ENCODE results near the gene EPHA6. TPM values are rescaled to one million over a fixed set of nuclear protein-coding genes. Genes with fewer than 3 reads are reported as not detected.

EPHA6 gene
- total and polyA plus RNA-seq, 2 donors (not counting 3 experiments of a cell fraction or from before 2014, with no cell fraction given) = not detected

DNA sequence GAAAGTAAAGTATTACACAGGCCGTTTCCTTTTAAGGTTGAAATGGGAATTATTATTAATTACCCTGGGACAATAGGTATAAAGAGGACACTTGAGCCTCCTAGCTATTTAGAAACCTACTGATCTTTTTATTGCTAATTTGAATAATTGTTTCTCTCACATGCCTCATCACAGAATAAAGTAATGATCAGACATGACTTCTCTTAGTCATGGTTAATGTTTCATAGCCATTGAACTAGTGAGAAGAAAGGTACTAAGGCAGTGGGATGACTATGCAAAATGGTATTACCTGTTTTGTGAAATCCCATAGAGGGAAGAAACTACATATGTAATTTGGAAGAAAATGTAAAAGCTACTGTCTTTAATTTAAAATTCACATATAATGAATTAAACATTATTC, 85.6 kb downstream of the EPHA6 start:
- CTCF ChIA-PET = no interaction called here
- dilution Hi-C loops (cut with MboI; ENCODE audit: extremely low pct_ligation_motif_present, low sequenced_read_pairs) = no loop called here

More for the DNA sequence above, 85.6 kb downstream of the EPHA6 start:
- Histone ChIP-seq H2AFZ (ENCODE audit: low read depth, low read length) (no peak overlapping the region), H3K4me1 (ENCODE audit: control insufficient read depth, extremely low read depth, insufficient read depth, low read length) (no peaks in the 10 kb centered on the region), H3K27me3 (ENCODE audit: control insufficient read depth in 2 of 2, insufficient read depth in 2 of 2, low read length in 2 of 2) (no peaks in the 10 kb centered on the region), H3K36me3 (ENCODE audit: control insufficient read depth in 2 of 2, extremely low read depth in 1 of 2, insufficient read depth in 2 of 2, low read length in 2 of 2) (no peaks in the 10 kb centered on the region), H4K20me1 (replicated peaks; ENCODE audit: control insufficient read depth, extremely low read depth, insufficient read depth, low read length) (no peaks in the 10 kb centered on the region), H3K27ac (ENCODE audit: insufficient read depth, low read depth, low read length) (no peak overlapping the region), H3K9ac (replicated peaks; ENCODE audit: extremely low read depth, insufficient read depth, low read length) (no peak overlapping the region), H3K79me2 (ENCODE audit: control insufficient read depth, insufficient read depth, low read length) (no peaks in the 10 kb centered on the region), H3K9me3 (replicated peaks; ENCODE audit: control insufficient read depth, insufficient read depth, low read length) (peaks cover 3% of the 10 kb centered on the region), H3K4me2 (ENCODE audit: insufficient read depth, low read length) (no peak overlapping the region), H3K4me3 (replicated peaks in 1 of 3; ENCODE audit: insufficient read depth in 1 of 3, low read depth in 1 of 3, low read length in 3 of 3) (no peak overlapping the region), H3K9me1 (replicated peaks; ENCODE audit: control insufficient read depth, extremely low read depth, insufficient read depth, low read length) (no peaks in the 10 kb centered on the region)
- no peak for DNase-seq (ENCODE audit: low read depth, low spot score)
- intact Hi-C loops (cut with micrococcal nuclease) = no loop called here
- POLR2A ChIA-PET = no interaction called here
- TF ChIP-seq EZH2 (IDR thresholded peaks at IDR 0.05; ENCODE audit: borderline replicate concordance, low read depth, low read length, severe bottlenecking) (no peak), GATA2 (IDR thresholded peaks at IDR 0.05; ENCODE audit: insufficient read depth, insufficient read length, low read depth, low read length) (no peak), FOS (IDR thresholded peaks at IDR 0.05; ENCODE audit: borderline replicate concordance, insufficient read depth, low read length) (no peak), CTCF (IDR thresholded peaks at IDR 0.05; ENCODE audit: extremely low read depth in 1 of 2, insufficient read depth in 1 of 2, low read depth in 1 of 2, low read length in 2 of 2) (no peak), POLR2A (IDR thresholded peaks at IDR 0.05; ENCODE audit: low read depth, low read length) (no peak), MYC (IDR thresholded peaks at IDR 0.05; ENCODE audit: low read depth, low read length) (no peak), JUN (IDR thresholded peaks at IDR 0.05; ENCODE audit: borderline replicate concordance, insufficient read depth, insufficient read length, low read depth) (no peak), POLR2AphosphoS5 (IDR thresholded peaks at IDR 0.05; ENCODE audit: insufficient read depth, low read depth, low read length) (no peak)
- TF ChIP-seq, protein P1, sequence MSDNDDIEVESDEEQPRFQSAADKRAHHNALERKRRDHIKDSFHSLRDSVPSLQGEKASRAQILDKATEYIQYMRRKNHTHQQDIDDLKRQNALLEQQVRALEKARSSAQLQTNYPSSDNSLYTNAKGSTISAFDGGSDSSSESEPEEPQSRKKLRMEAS (IDR thresholded peaks at IDR 0.05; ENCODE audit: insufficient read depth, insufficient read length) = no peak
- BruUV-seq (replicated peaks) = no TSS peak
- no peak for FAIRE-seq

Data from endothelial cell of umbilical vein (primary cell).